Skeletal muscle satellite cell (primary cell): ENCODE measurements around the gene LUZP2. TPM values are rescaled to one million over a fixed set of nuclear protein-coding genes. Genes with fewer than 3 reads are reported as not detected.

ENCODE experiments used
- H3K27me3 ChIP-seq: 2 replicates; pipeline ENCODE4 v1.7.0; 2013; ENCODE audit warnings: low read length; ENCODE audit not compliant: control insufficient read depth, insufficient read depth
- H3K36me3 ChIP-seq: 2 replicates; pipeline ENCODE4 v1.7.0; 2013; ENCODE audit warnings: mild to moderate bottlenecking, control low read depth, low read length; ENCODE audit not compliant: insufficient read depth
- H3K4me1 ChIP-seq: 2 replicates; pipeline ENCODE4 v1.7.0; 2013; ENCODE audit warnings: low read length; ENCODE audit not compliant: control insufficient read depth, insufficient read depth
- H3K4me2 ChIP-seq: 2 replicates; pipeline ENCODE4 v1.7.0; 2013; ENCODE audit warnings: mild to moderate bottlenecking, low read length
- H3K4me3 ChIP-seq: 2 replicates; pipeline ENCODE4 v1.7.0; 2013; ENCODE audit warnings: low read length
- H3K9ac ChIP-seq: 2 replicates; pipeline ENCODE4 v1.7.0; 2013; ENCODE audit warnings: mild to moderate bottlenecking, low read depth, low read length, moderate library complexity
- H3K9me3 ChIP-seq: replicated peaks from 2 replicates; pipeline ENCODE4 v1.7.0; 2013; ENCODE audit warnings: mild to moderate bottlenecking, control low read depth, low read length
- total RNA-seq: library from RNA; depleted of rRNA; stranded (reverse); fragments of >200 nt; gene quantifications from 2 replicates; pipeline ENCODE4 v1.2.3, GENCODE V29; 2012; rRNA removed

The LUZP2 gene
- total RNA-seq = not detected in 2 replicates

GRCh38 chr11:24496736-24497725, at the start of gene LUZP2:
LUZP2 (plus strand) TSS chr11:24497053.
- Histone ChIP-seq H3K4me2 (peak within 1 kb of the TSS; percentile 61), H3K36me3 (no peaks in the 10 kb centered on the region), H3K27me3 (peaks cover 4% of the 10 kb centered on the region), H3K9ac (no peak within 1 kb of the TSS), H3K9me3 (no peaks in the 10 kb centered on the region), H3K4me3 (no peak within 1 kb of the TSS), H3K4me1 (no peaks in the 10 kb centered on the region)

DNA sequence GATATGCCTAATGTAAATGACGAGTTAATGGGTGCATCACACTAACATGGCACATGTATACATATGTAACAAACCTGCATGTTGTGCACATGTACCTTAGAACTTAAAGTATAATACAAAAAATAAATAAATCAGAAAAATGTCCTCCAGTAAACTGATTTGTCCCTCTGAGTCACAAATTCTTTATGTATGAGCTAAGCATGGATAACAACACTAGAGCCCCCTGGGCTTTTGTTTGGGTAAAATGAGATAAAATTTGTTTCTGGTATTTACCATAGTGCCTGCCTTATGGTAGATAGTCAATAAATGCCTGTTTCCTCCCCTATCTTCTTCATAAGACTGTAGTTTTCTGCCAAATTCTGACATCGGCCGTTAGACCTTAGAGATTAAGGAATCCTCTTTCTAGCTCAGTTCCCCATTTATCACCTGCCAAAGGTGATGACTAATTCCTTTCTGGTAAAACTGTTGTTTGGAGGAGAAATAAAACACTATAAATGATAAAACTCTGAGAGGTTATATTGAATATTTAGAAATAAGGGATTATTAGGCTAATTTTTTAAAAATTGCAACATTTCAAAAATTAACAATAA, 43.6 kb upstream of the LUZP2 start:
- Histone ChIP-seq H3K9me3 (no peaks in the 10 kb centered on the region), H3K4me1 (no peaks in the 10 kb centered on the region), H3K4me3 (no peak overlapping the region), H3K36me3 (no peaks in the 10 kb centered on the region), H3K27me3 (no peaks in the 10 kb centered on the region), H3K9ac (no peak overlapping the region), H3K4me2 (no peak overlapping the region)

GRCh38 chr11:24457985-24458384, 38.9 kb upstream of the LUZP2 start:
- Histone ChIP-seq H3K9me3 (no peaks in the 10 kb centered on the region), H3K4me2 (no peak overlapping the region), H3K4me3 (no peak overlapping the region), H3K4me1 (no peaks in the 10 kb centered on the region), H3K9ac (no peak overlapping the region), H3K36me3 (no peaks in the 10 kb centered on the region), H3K27me3 (no peaks in the 10 kb centered on the region)

DNA sequence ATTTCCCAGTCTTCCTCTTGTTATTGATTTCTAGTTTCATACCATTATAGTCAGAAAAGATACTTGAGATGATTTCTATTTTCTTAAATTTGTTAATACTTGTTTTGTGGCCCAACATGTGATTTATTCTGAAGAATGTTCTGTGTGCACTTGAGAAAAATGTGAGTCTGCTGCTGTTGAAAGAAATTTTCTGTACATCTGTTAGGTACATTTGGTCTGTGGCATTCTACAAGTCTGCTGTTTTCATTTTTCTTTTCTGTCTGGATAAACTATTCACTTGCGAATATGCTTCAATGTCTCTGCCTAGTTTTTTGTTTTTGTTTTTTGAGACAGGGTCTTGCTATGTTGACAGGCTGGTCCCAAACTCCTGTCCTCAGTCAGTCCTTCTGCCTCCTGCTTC, 26.4 kb upstream of the LUZP2 start:
- H3K4me2 ChIP-seq = no peak overlapping the region
- H3K9me3 ChIP-seq = no peaks in the 10 kb centered on the region
- H3K36me3 ChIP-seq = no peaks in the 10 kb centered on the region
- no peak overlapping the region for H3K4me3 ChIP-seq
- no peaks in the 10 kb centered on the region for H3K4me1 ChIP-seq
- no peak overlapping the region for H3K9ac ChIP-seq
- H3K27me3 ChIP-seq = no peaks in the 10 kb centered on the region

DNA sequence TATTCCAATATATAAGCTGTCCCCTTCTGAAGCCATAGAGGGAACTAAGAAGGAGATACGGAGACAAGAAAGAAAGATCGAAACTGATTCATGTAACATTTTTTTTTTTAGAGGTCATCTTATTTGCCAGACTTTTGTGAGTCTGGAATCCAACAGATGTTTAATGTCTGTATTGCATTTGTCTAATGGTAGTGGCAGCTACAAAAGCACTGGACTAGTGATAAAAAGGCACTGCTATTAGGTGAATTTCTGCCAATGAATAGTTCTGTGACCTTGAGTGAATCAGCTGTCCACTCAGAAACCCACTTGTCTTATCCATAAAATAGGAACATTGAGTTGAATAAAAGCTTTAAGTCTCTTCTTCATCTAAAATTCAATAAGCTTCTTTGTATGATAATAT, 25.8 kb upstream of the LUZP2 start:
- H3K4me3 ChIP-seq = no peak overlapping the region
- no peaks in the 10 kb centered on the region for H3K36me3 ChIP-seq
- H3K27me3 ChIP-seq = no peaks in the 10 kb centered on the region
- no peak overlapping the region for H3K9ac ChIP-seq
- H3K4me1 ChIP-seq = no peaks in the 10 kb centered on the region
- no peak overlapping the region for H3K4me2 ChIP-seq
- no peaks in the 10 kb centered on the region for H3K9me3 ChIP-seq

DNA sequence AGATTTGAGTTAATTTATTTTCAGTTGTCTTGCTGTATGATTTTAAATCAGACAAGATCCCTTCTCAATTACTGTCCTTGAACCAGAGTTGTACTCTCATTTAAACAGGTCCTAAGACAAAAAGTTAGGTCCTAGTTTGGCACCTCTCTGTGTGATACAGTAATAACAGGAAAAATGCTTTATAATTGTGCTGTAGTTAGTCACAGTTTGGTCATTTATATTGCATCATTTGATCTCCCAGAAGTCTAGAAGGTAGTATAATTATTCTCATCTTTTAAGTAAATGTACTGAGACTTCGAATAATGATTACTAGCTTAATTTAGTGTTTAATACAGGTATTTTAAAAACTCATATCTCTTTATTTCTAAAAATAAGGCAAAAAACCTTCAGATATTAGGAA, 18.1 kb upstream of the LUZP2 start:
- no peaks in the 10 kb centered on the region for H3K27me3 ChIP-seq

GRCh38 chr11:24489477-24489876, 7.4 kb upstream of the LUZP2 start:
- Histone ChIP-seq H3K9ac (no peak overlapping the region), H3K36me3 (no peaks in the 10 kb centered on the region), H3K9me3 (no peaks in the 10 kb centered on the region), H3K27me3 (no peaks in the 10 kb centered on the region), H3K4me1 (no peaks in the 10 kb centered on the region), H3K4me2 (no peak overlapping the region), H3K4me3 (no peak overlapping the region)

More for the DNA sequence above, 18.1 kb upstream of the LUZP2 start:
- Histone ChIP-seq H3K4me2 (no peak overlapping the region), H3K4me1 (no peaks in the 10 kb centered on the region), H3K4me3 (no peak overlapping the region), H3K36me3 (no peaks in the 10 kb centered on the region), H3K9me3 (no peaks in the 10 kb centered on the region), H3K9ac (no peak overlapping the region)

GRCh38 chr11:24496386-24496735, 492 bp upstream of the LUZP2 start:
- Histone ChIP-seq H3K4me2 (peak overlapping the region; percentile 61), H3K4me3 (no peak overlapping the region), H3K27me3 (peaks cover 4% of the 10 kb centered on the region), H3K9ac (no peak overlapping the region), H3K36me3 (no peaks in the 10 kb centered on the region), H3K4me1 (no peaks in the 10 kb centered on the region), H3K9me3 (no peaks in the 10 kb centered on the region)

GRCh38 chr11:24497831-24498230, 978 bp downstream of the LUZP2 start:
- Histone ChIP-seq H3K9ac (no peak overlapping the region), H3K9me3 (no peaks in the 10 kb centered on the region), H3K36me3 (no peaks in the 10 kb centered on the region), H3K4me2 (no peak overlapping the region), H3K4me3 (no peak overlapping the region), H3K27me3 (peaks cover 4% of the 10 kb centered on the region), H3K4me1 (no peaks in the 10 kb centered on the region)

GRCh38 chr11:24502425-24502824, 5.6 kb downstream of the LUZP2 start:
- Histone ChIP-seq H3K27me3 (peaks cover 2% of the 10 kb centered on the region), H3K4me2 (no peak overlapping the region), H3K4me3 (no peak overlapping the region), H3K4me1 (no peaks in the 10 kb centered on the region), H3K9me3 (no peaks in the 10 kb centered on the region), H3K36me3 (no peaks in the 10 kb centered on the region), H3K9ac (no peak overlapping the region)

GRCh38 chr11:24509114-24509513, 12.3 kb downstream of the LUZP2 start:
- no peaks in the 10 kb centered on the region for H3K36me3 ChIP-seq
- H3K4me3 ChIP-seq = no peak overlapping the region
- H3K9ac ChIP-seq = no peak overlapping the region
- no peaks in the 10 kb centered on the region for H3K4me1 ChIP-seq
- no peaks in the 10 kb centered on the region for H3K27me3 ChIP-seq
- H3K4me2 ChIP-seq = no peak overlapping the region
- no peaks in the 10 kb centered on the region for H3K9me3 ChIP-seq

- Histone ChIP-seq H3K4me3 (no peak overlapping the region), H3K9ac (no peak overlapping the region), H3K36me3 (no peaks in the 10 kb centered on the region), H3K9me3 (no peaks in the 10 kb centered on the region), H3K4me2 (no peak overlapping the region), H3K4me1 (no peaks in the 10 kb centered on the region), H3K27me3 (no peaks in the 10 kb centered on the region)
These were observed 14.7 kb downstream of the LUZP2 start for GRCh38 chr11:24511511-24511910.
